Islet of Langerhans (tissue), 1 donor: ENCODE data around the gene COL23A1.
"Not testable (repeated sequence)": the region's sequence is repeated elsewhere in the genome, so short reads cannot be mapped to it uniquely, and the experiment has no call there.

Experiments used
- FAIRE-seq: peaks from one replicate; lab custom pipeline; 2011; peaks lifted over from hg19 to GRCh38; lab: Jason Lieb, UNC

Gene COL23A1

GRCh38 chr5:178319541-178320041 lies 270.6 kb downstream of the COL23A1 start:
- no peak for FAIRE-seq

GRCh38 chr5:178318893-178319292 lies 271.3 kb downstream of the COL23A1 start:
- no peak for FAIRE-seq

- FAIRE-seq = no peak
These were observed 271.8 kb downstream of the COL23A1 start for GRCh38 chr5:178318382-178318781.

GRCh38 chr5:178317727-178318126 lies 272.5 kb downstream of the COL23A1 start:
- not testable (repeated sequence) for FAIRE-seq

- FAIRE-seq = no peak
These were observed 275.0 kb downstream of the COL23A1 start for GRCh38 chr5:178314961-178315820.

- FAIRE-seq = no peak
These were observed 276.0 kb downstream of the COL23A1 start for GRCh38 chr5:178314061-178314660.

- no peak for FAIRE-seq
These were observed 276.9 kb downstream of the COL23A1 start for GRCh38 chr5:178313316-178313715.

- no peak for FAIRE-seq
These were observed 277.3 kb downstream of the COL23A1 start for GRCh38 chr5:178312880-178313282.

- no peak for FAIRE-seq
These were observed 279.9 kb downstream of the COL23A1 start for GRCh38 chr5:178310130-178310865.

- FAIRE-seq = no peak
These were observed 280.8 kb downstream of the COL23A1 start for GRCh38 chr5:178309271-178310013.

- no peak for FAIRE-seq
These were observed 281.6 kb downstream of the COL23A1 start for GRCh38 chr5:178308541-178309092.

GRCh38 chr5:178307267-178308045 lies 282.7 kb downstream of the COL23A1 start:
- FAIRE-seq = no peak

GRCh38 chr5:178306430-178307225 lies 283.6 kb downstream of the COL23A1 start:
- FAIRE-seq = no peak

GRCh38 chr5:178305801-178306200 lies 284.4 kb downstream of the COL23A1 start:
- no peak for FAIRE-seq

GRCh38 chr5:178304761-178305645 lies 285.2 kb downstream of the COL23A1 start:
- FAIRE-seq = no peak

GRCh38 chr5:178304016-178304415 lies 286.2 kb downstream of the COL23A1 start:
- no peak for FAIRE-seq

GRCh38 chr5:178302321-178302720 lies 287.9 kb downstream of the COL23A1 start:
- FAIRE-seq = not testable (repeated sequence)

GRCh38 chr5:178301641-178302040 lies 288.6 kb downstream of the COL23A1 start:
- no peak for FAIRE-seq

GRCh38 chr5:178298283-178298807 lies 291.8 kb downstream of the COL23A1 start:
- FAIRE-seq = no peak
